Measurements from ENCODE around the gene ERC1. TPM values are rescaled to one million over a fixed set of nuclear protein-coding genes. Genes with fewer than 3 reads are reported as not detected.

The ERC1 gene
- total and polyA plus RNA-seq, 4 donors = 7.4 to 78.2 (median 39.8) TPM

DNA sequence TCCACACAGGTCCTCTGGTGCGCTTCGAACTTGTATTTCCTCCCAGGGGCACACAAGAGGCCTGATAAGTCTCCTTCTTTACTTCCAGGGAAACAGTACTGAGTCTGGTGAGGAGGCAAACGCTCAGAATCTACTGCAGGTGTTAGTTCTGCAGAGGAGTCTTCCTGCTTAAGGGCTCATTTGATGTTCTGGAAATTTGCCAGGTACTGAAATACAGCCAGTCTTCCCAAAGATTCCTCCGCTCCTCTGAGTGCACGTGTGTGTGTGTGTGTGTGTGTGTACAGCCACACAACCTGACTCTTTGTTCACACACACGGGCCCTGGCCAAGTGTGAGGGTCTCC lies 511.3 kb downstream of the ERC1 start:
- TF ChIP-seq CTCF (IDR thresholded peaks at IDR 0.05; ENCODE audit: control extremely low read depth, extremely low read depth) = no peak
- WGBS, 2 donors = 48 to 57% methylated on average over 6 of the region's 6 CpGs
- no peak overlapping the region for H3K4me3 ChIP-seq
- H3K9ac ChIP-seq (ENCODE audit: insufficient read depth in 1 of 2, low read length in 2 of 2) = no peak overlapping the region
- no peak overlapping the region for H3K27ac ChIP-seq (ENCODE audit: low read depth in 1 of 2, low read length in 1 of 2)
- H3K36me3 ChIP-seq (ENCODE audit: control insufficient read depth in 4 of 4, insufficient read depth in 4 of 4, low read length in 4 of 4) = no peaks in the 10 kb centered on the region
- DNase-seq (peak; percentile 36 to 72 (median 60)), ATAC-seq (ENCODE audit: insufficient read depth, low FRiP score) (no peak)
- H3K27me3 ChIP-seq (ENCODE audit: control insufficient read depth in 3 of 3, insufficient read depth in 3 of 3, low read length in 2 of 3) = no peaks in the 10 kb centered on the region
- H3K4me1 ChIP-seq (ENCODE audit: control insufficient read depth in 5 of 5, insufficient read depth in 5 of 5, low read length in 5 of 5) = peaks cover 0 to 16% (median 1%) of the 10 kb centered on the region in 5 donors
- H3K9me3 ChIP-seq (ENCODE audit: control insufficient read depth in 4 of 4, insufficient read depth in 3 of 4, low read length in 3 of 4) = no peaks in the 10 kb centered on the region

DNA sequence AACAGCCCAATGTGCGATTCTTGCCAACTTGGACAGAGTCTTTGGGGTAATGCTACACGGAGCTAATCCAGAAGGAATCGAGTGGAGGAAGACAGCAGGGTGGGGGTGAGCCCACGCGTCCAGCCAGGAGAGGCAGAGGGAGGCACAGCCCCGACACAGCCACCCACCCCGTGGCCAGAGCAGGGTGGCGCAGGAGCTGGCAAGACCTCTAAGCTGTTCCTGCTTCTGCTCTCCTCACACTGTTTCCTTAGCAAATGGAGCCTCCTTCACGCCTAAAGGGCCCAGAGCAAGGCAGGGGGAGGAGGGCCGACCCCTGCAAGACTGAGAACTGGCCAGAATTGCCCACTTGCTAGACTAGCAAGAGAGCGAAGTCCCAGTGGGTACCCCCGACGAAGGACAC lies 511.8 kb downstream of the ERC1 start:
- TF ChIP-seq CTCF (IDR thresholded peaks at IDR 0.05; ENCODE audit: control extremely low read depth, extremely low read depth) = no peak
- Histone ChIP-seq H3K36me3 (ENCODE audit: control insufficient read depth in 4 of 4, insufficient read depth in 4 of 4, low read length in 4 of 4) (no peaks in the 10 kb centered on the region), H3K9me3 (ENCODE audit: control insufficient read depth in 4 of 4, insufficient read depth in 3 of 4, low read length in 3 of 4) (no peaks in the 10 kb centered on the region), H3K9ac (ENCODE audit: insufficient read depth in 1 of 2, low read length in 2 of 2) (no peak overlapping the region), H3K27me3 (ENCODE audit: control insufficient read depth in 3 of 3, insufficient read depth in 3 of 3, low read length in 2 of 3) (no peaks in the 10 kb centered on the region), H3K4me3 (no peak overlapping the region), H3K27ac (ENCODE audit: low read depth in 1 of 2, low read length in 1 of 2) (no peak overlapping the region), H3K4me1 (ENCODE audit: control insufficient read depth in 5 of 5, insufficient read depth in 5 of 5, low read length in 5 of 5) (peaks cover 0 to 16% (median 1%) of the 10 kb centered on the region in 5 donors)
- 58 to 70% methylated on average over 12 to 13 of the region's 13 CpGs for WGBS, 2 donors
- DNase-seq (peak in 1 of 3 donors; percentile 44), ATAC-seq (ENCODE audit: insufficient read depth, low FRiP score) (no peak)

GRCh38 chr12:1503281-1503711 lies 512.3 kb downstream of the ERC1 start:
- ATAC-seq (ENCODE audit: insufficient read depth, low FRiP score) (no peak), DNase-seq (no peak)
- H3K27ac ChIP-seq (ENCODE audit: low read depth in 1 of 2, low read length in 1 of 2) = no peak overlapping the region
- no peak overlapping the region for H3K4me3 ChIP-seq
- no peaks in the 10 kb centered on the region for H3K36me3 ChIP-seq (ENCODE audit: control insufficient read depth in 4 of 4, insufficient read depth in 4 of 4, low read length in 4 of 4)
- 89 to 90% methylated on average over 22 of the region's 22 CpGs for WGBS, 2 donors
- no peaks in the 10 kb centered on the region for H3K9me3 ChIP-seq (ENCODE audit: control insufficient read depth in 4 of 4, insufficient read depth in 3 of 4, low read length in 3 of 4)
- no peaks in the 10 kb centered on the region for H3K27me3 ChIP-seq (ENCODE audit: control insufficient read depth in 3 of 3, insufficient read depth in 3 of 3, low read length in 2 of 3)
- H3K9ac ChIP-seq (ENCODE audit: insufficient read depth in 1 of 2, low read length in 2 of 2) = no peak overlapping the region
- peaks cover 0 to 16% (median 1%) of the 10 kb centered on the region in 5 donors for H3K4me1 ChIP-seq (ENCODE audit: control insufficient read depth in 5 of 5, insufficient read depth in 5 of 5, low read length in 5 of 5)
- no peak for TF ChIP-seq CTCF (IDR thresholded peaks at IDR 0.05; ENCODE audit: control extremely low read depth, extremely low read depth)

DNA sequence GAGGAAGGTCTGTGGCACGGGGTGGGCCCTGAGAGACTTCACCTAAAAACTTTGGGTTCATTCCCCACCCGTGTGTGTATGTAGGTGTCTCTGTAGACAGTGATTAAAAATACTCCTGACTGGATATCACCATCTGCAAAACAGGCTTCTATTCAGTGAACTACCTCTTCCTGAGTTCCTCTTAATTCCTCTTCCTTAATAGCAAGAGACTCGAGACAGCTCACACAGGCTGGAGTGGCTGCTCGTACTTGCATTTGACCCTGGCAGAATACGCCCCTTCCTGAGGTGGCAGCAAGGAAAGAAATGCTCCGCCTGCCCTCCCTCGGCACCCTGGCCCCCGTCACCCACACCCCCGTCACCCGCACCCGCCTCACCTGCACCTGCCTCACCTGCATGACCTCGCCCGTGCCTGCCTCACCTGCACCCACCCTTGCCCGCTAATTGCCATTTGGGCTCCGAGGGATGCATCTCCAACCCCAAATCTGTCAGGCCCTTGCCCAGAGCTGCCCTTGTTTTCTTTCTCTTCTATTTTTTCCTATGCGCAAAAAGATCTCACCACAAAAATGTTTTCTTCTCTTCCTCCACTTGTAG lies 513.4 kb downstream of the ERC1 start:
- 27 to 59% methylated on average over 15 to 16 of the region's 16 CpGs for WGBS, 2 donors
- H3K9me3 ChIP-seq (ENCODE audit: control insufficient read depth in 4 of 4, insufficient read depth in 3 of 4, low read length in 3 of 4) = no peaks in the 10 kb centered on the region
- H3K9ac ChIP-seq (ENCODE audit: insufficient read depth in 1 of 2, low read length in 2 of 2) = no peak overlapping the region
- no peak overlapping the region for H3K27ac ChIP-seq (ENCODE audit: low read depth in 1 of 2, low read length in 1 of 2)
- no peak for DNase-seq
- peaks cover 0 to 16% (median 1%) of the 10 kb centered on the region in 5 donors for H3K4me1 ChIP-seq (ENCODE audit: control insufficient read depth in 5 of 5, insufficient read depth in 5 of 5, low read length in 5 of 5)
- no peaks in the 10 kb centered on the region for H3K36me3 ChIP-seq (ENCODE audit: control insufficient read depth in 4 of 4, insufficient read depth in 4 of 4, low read length in 4 of 4)
- no peak for ATAC-seq (ENCODE audit: insufficient read depth, low FRiP score)
- TF ChIP-seq CTCF (IDR thresholded peaks at IDR 0.05; ENCODE audit: control extremely low read depth, extremely low read depth) = no peak
- H3K4me3 ChIP-seq = no peak overlapping the region
- H3K27me3 ChIP-seq (ENCODE audit: control insufficient read depth in 3 of 3, insufficient read depth in 3 of 3, low read length in 2 of 3) = no peaks in the 10 kb centered on the region

Measured in lung (tissue), 12 donors.